ENCODE measurements around the gene TMPRSS3.

Gene TMPRSS3

DNA sequence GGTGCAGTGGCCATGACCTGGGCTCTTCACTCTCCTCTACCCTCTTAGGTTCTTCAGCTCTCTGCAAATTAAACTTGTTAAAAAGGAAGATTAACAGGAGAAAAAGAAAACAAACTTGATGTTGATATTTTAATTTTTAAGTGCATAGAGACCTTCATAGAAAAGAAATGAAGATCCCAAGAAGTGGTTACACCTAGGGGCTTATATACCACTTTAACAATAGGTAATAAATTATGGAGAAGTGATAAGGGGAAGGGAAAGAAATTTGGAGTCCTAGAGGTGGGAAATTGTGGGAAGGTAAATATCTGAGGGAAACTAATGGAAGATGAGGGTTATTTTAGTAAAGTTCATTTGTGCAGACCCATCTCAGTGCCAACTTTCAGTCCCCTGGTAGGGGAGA is 64.2 kb downstream of the TMPRSS3 start:
- DNase-seq (ENCODE audit: low read depth), result no peak

DNA sequence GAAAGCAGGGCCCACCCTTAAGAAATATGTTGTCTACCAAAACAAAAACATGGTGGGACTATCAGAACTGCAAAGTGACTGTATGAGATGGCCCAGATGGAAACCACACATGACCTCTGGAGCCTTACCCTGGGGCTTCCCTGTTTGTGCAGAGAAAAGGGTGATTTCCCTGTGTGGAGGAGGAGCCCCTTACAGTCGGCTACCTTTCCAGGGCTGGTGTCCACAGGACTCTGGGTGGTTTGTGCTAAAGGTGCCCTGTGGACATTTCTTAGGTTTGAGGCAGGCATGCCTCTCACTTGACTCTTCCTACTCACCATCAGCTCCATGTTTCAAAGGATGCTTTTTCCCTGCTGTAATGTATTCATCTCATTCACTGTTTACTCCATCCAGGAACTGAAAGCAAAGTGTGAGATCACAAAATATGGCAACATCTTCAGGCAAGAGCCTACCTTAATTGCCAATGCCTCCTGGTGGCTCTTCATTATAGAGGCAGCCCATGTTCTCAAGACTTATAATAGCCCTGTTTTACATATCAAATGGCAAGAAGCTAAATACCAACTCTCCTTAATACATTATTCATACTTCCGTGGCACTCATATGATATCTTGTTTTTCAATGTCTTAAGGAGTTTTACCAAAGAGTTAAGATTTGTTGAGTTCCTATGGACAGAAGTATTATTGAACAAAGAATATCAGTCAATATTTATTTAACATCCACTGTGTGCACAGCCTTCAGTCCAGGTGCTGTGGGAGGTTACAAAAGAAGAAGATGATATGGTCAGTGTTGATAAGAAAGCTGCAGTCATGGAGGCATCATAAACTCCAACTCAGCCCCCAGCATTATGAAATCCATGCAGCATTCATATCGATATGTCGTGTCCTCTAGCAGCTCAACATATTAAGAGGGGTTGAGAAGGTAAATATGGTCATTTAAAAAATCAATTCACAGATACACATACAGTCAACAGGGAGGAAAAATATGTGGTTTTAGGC is 65.2 kb downstream of the TMPRSS3 start:
- no peak for DNase-seq (ENCODE audit: low read depth)

DNA sequence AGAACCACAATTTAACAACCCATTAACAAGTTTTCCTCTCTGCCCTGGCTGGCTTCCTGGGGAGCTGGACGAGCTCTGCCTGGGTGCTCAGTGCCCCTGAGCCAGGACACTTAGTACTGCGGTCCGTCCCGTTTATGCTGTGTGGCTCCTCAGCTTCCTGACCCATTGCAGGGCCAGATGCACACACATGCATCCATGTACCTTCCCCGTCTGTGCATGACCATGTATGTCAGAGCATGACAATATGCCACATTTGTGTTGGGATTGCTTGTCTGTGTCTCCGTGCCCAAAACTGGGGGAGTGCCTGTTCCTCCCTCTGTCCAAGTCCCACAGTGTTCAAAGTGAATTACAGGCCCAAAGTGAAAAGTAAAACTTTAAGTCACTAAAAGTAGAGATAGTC is 71.0 kb downstream of the TMPRSS3 start:
- DNase-seq (ENCODE audit: low read depth), result no peak
